Transverse colon (tissue), 4 donors: ENCODE measurements around the gene GNAL. TPM values are rescaled to one million over a fixed set of nuclear protein-coding genes. Genes with fewer than 3 reads are reported as not detected.
"Not testable (repeated sequence)": the region's sequence is repeated elsewhere in the genome, so short reads cannot be mapped to it uniquely, and the experiment has no call there.

ENCODE experiments used
- DNase-seq: peaks from one replicate; pipeline ENCODE4 v3.0.0-alpha.2; 2019
- H3K27ac ChIP-seq, 4 donors: fragments of 200-600 bp; sonication (generic); 2 replicates each; pipeline ENCODE4 v1.5.1; 2016 to 2018; ENCODE audit warnings: inconsistent platforms in 4 of 4
- H3K27me3 ChIP-seq: fragments of 200-600 bp; sonication (generic); 2 replicates; pipeline ENCODE4 v1.5.1; 2017; ENCODE audit warnings: inconsistent platforms
- H3K36me3 ChIP-seq, 4 donors: fragments of 200-600 bp; sonication (generic); 2 replicates each; pipeline ENCODE4 v1.5.1; 2017 to 2019; ENCODE audit warnings: inconsistent platforms in 4 of 4
- H3K4me1 ChIP-seq, 4 donors: fragments of 200-600 bp; sonication (generic); 2 replicates each; pipeline ENCODE4 v1.5.1; 2017 to 2020; ENCODE audit warnings: inconsistent platforms in 4 of 4
- H3K4me3 ChIP-seq, 4 donors: fragments of 200-600 bp; sonication (generic); 1 replicate in 1 of 4; 2 replicates in 3 of 4; pipeline versions ENCODE4 v1.5.1 to v1.6.1; 2017 to 2019; ENCODE audit warnings: inconsistent platforms in 4 of 4
- H3K9me3 ChIP-seq, 2 donors: fragments of 200-600 bp; sonication (generic); 2 replicates each; pipeline ENCODE4 v1.5.1; 2017 to 2019; ENCODE audit warnings: inconsistent platforms in 2 of 2
- EP300 ChIP-seq: sonication (generic); formaldehyde crosslinking; IDR thresholded peaks from one replicate; pipeline ENCODE4 v1.6.1; 2017; ENCODE audit warnings: antibody characterized with exemption, low read depth
- POLR2A ChIP-seq: fragments of 450-650 bp; IDR thresholded peaks from one replicate; pipeline ENCODE4 v1.6.1; 2016; ENCODE audit warnings: antibody characterized with exemption, mild to moderate bottlenecking, moderate library complexity
- POLR2AphosphoS5 ChIP-seq, 3 donors: sonication (generic); formaldehyde crosslinking; IDR thresholded peaks; one replicate each; pipeline ENCODE4 v1.6.1; 2016; ENCODE audit warnings: antibody characterized with exemption in 3 of 3
- WGBS, 2 donors: methylation state at CpG; one replicate each; pipeline ENCODE4 v1.1.5; 2018; ENCODE audit warnings: low coverage in 1 of 2; 5-methylcytosine and 5-hydroxymethylcytosine counted together
- in situ Hi-C, 4 donors: fragments of 200-750 bp; cut with MboI; loops; one replicate each; pipeline versions ENCODE4 v1.15.0 to v1.15.1; 2017; ENCODE audit warnings: low sequenced_read_pairs in 3 of 4, low pct_ligation_motif_present in 1 of 4, low pct_unique_long_range_greater_than_20kb in 1 of 4
- intact Hi-C: fragments of 100-400 bp; cut with DNase I; formaldehyde crosslinking; loops from one replicate; pipeline ENCODE4 v1.15.1; 2023; ENCODE audit warnings: low total_unique reads
- total RNA-seq, 4 donors: library from RNA; depleted of rRNA; stranded (reverse); fragments of >200 nt; gene quantifications; one replicate each; pipeline ENCODE4 v1.1.0, GENCODE V29; 2016
- TF ChIP-seq, protein P1 (sequence below), 5 experiments: fragments of 200-600 bp in 3 of 5; fragments of 450-650 bp in 2 of 5; sonication (generic) in 3 of 5; IDR thresholded peaks; 1 replicate in 2 of 5; 2 replicates in 3 of 5; pipeline ENCODE4 v1.5.1; 2016 to 2017; ENCODE audit warnings: antibody characterized with exemption in 5 of 5, inconsistent platforms in 3 of 5, mild to moderate bottlenecking in 2 of 5, moderate library complexity in 1 of 5

GNAL gene
- total RNA-seq, 4 donors from 2014 or later: 2.9 to 7.4 (median 7.2) TPM

DNA sequence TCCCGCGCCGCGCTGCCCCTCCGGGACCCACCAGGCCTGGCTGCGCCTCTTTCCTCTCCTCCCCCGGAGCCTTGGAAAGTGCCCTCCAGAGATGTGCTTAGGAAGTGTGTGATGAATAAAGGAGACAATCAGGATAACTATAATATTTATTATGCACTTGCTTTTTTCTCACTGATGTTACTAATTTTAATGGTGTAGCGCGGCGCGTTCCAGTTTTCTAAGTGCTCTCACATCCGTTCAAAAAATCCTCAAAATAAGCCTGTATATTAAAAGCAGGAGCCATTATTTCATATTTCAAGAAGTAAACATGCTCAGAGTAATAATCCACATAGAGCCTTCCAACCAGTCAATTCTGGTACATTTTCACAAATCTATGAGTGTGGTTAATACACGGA is 220.0 kb downstream of the GNAL start:
- Histone ChIP-seq H3K9me3 (no peaks in the 10 kb centered on the region), H3K4me1 (peaks cover 0 to 26% (median 10%) of the 10 kb centered on the region in 4 donors), H3K36me3 (no peaks in the 10 kb centered on the region), H3K27me3 (no peaks in the 10 kb centered on the region), H3K27ac (peak overlapping the region; percentile 97 to 100 (median 98)), H3K4me3 (peak overlapping the region; percentile 79 to 84 (median 80))
- WGBS, 2 donors: 4% methylated on average over 7 to 13 of the region's 13 CpGs
- intact Hi-C loops (loop anchor here (2.0 to 5.0 kb wide), 2 partner anchors 52 to 72 kb away; partner anchors contain the start of gene IMPA2), in situ Hi-C loops (no loop called here)
- no peak for DNase-seq
- TF ChIP-seq POLR2A: no peak

DNA sequence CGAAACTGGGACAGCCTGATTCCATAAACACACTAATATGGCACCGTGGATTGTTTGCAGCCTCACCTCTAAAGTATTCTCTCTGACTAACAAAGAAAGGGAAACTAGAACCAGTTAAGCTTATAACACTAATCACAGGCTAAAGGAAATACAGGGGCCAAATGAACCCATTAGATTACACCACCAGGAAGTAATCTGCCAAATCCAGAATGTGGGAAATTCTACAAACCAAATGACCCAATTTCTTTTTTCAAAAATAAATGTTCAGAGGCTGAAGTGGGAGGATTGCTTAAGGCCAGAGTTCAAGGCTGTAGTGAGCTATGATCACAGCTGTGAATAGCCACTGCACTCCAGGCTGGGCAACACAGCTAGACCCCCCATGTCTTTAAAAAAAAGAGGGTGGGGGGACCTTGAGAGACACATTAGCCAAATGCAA is 220.5 kb downstream of the GNAL start:
- no peaks in the 10 kb centered on the region for H3K27me3 ChIP-seq
- no peak for DNase-seq
- H3K27ac ChIP-seq: peak overlapping the region; percentile 97 to 100 (median 98)
- intact Hi-C loops: loop anchor here (2.0 to 5.0 kb wide), 2 partner anchors 52 to 71 kb away; partner anchors contain the start of gene IMPA2
- TF ChIP-seq, protein P1, sequence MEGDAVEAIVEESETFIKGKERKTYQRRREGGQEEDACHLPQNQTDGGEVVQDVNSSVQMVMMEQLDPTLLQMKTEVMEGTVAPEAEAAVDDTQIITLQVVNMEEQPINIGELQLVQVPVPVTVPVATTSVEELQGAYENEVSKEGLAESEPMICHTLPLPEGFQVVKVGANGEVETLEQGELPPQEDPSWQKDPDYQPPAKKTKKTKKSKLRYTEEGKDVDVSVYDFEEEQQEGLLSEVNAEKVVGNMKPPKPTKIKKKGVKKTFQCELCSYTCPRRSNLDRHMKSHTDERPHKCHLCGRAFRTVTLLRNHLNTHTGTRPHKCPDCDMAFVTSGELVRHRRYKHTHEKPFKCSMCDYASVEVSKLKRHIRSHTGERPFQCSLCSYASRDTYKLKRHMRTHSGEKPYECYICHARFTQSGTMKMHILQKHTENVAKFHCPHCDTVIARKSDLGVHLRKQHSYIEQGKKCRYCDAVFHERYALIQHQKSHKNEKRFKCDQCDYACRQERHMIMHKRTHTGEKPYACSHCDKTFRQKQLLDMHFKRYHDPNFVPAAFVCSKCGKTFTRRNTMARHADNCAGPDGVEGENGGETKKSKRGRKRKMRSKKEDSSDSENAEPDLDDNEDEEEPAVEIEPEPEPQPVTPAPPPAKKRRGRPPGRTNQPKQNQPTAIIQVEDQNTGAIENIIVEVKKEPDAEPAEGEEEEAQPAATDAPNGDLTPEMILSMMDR (IDR thresholded peaks at IDR 0.05): no peak
- TF ChIP-seq EP300: no peak
- TF ChIP-seq POLR2A: peak; percentile 63
- peak; percentile 34 to 83 (median 79) for TF ChIP-seq POLR2AphosphoS5 (IDR thresholded peaks at IDR 0.05)
- no peaks in the 10 kb centered on the region for H3K36me3 ChIP-seq
- in situ Hi-C loops: no loop called here
- peak overlapping the region in 3 of 4 donors; percentile 79 to 82 (median 79) for H3K4me3 ChIP-seq
- WGBS, 2 donors: 24 to 29% methylated on average over 2 of the region's 2 CpGs
- H3K9me3 ChIP-seq: no peaks in the 10 kb centered on the region
- H3K4me1 ChIP-seq: peaks cover 0 to 26% (median 10%) of the 10 kb centered on the region in 4 donors

DNA sequence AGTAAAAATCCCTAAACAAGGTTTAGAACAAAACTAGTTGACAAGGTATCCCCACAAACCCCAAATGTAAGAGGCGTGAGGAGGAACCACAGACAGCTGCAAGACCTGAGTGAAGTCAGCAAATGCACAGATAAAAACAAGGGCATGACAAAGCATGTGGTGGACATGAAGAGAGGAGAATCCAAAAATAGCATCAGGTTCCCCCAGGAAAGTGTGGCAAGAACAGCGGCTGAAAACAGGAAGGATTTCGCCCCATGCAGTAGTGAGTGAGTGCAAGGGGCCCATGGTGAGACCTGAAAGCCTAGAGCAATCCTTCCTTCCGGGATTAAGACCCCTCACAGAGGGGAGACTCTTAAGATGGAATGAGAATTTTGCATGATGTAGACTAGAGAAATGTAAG is 227.8 kb downstream of the GNAL start:
- H3K27me3 ChIP-seq, DNase-seq, H3K4me3 ChIP-seq, intact Hi-C loops, H3K9me3 ChIP-seq, H3K4me1 ChIP-seq, H3K36me3 ChIP-seq, H3K27ac ChIP-seq: not testable (repeated sequence)
- in situ Hi-C loops: loop anchor here in 1 of 4 donors (5.0 kb wide), 1 partner anchor 1320 kb away; no protein-coding TSS in a partner anchor
- 35 to 57% methylated on average over 4 of the region's 4 CpGs for WGBS, 2 donors

DNA sequence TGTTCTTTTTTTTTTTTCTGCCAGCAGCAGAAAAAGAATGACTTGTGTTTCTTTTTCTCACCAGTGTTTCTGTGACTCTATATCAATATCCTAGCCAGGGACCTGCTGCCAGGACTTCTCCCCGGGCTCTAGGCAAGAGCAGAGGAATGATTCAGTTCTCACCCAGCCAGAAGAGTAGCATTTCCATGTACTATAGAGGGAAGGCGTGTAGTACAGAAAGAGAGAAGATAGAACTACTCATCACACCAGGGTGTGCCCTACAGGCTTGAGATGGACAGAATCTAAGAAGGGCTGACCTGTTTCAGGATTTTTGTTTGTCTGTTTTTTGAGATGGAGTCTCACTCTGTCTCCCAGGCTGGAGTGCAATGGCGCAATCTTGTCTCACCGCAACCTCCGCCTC is 230.5 kb downstream of the GNAL start:
- H3K9me3 ChIP-seq, H3K36me3 ChIP-seq, H3K4me1 ChIP-seq, H3K27me3 ChIP-seq, intact Hi-C loops, DNase-seq, H3K4me3 ChIP-seq, H3K27ac ChIP-seq: not testable (repeated sequence)
- WGBS, 2 donors: 86% methylated on average over 5 of the region's 5 CpGs; no CpG with 5 or more reads in 1 of the 2 donors
- in situ Hi-C loops: loop anchor here in 1 of 4 donors (5.0 kb wide), 1 partner anchor 1322 kb away; no protein-coding TSS in a partner anchor

DNA sequence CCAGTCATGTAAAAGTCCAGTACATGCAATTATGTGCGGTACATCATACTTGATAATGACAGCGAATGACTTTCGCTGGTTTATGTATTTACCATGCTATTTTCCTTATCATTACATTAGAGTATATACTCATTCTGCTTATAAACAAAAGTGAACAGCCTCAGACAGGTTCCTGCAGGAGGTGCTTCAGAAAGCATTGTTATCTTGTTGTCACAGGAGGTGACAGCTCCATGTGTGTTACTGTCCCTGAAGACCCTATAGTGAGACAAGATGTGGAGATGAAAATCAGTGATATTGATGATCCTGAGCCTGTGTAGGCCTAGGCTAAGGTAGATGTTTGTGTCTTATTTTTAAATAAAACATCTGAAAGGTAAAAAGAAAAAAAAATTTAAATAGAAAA is 234.4 kb downstream of the GNAL start:
- intact Hi-C loops: no loop called here

More for the DNA sequence above, 234.4 kb downstream of the GNAL start:
- DNase-seq: no peak
- H3K9me3 ChIP-seq: no peaks in the 10 kb centered on the region
- in situ Hi-C loops: no loop called here
- H3K27ac ChIP-seq: no peak overlapping the region
- no peak overlapping the region for H3K4me3 ChIP-seq
- 79 to 94% methylated on average over 3 of the region's 3 CpGs for WGBS, 2 donors
- H3K4me1 ChIP-seq: peaks cover 0 to 5% (median 2%) of the 10 kb centered on the region in 4 donors
- TF ChIP-seq, protein P1 (IDR thresholded peaks at IDR 0.05): no peak
- TF ChIP-seq POLR2A (no peak), EP300 (no peak), POLR2AphosphoS5 (IDR thresholded peaks at IDR 0.05) (no peak)
- H3K27me3 ChIP-seq: no peaks in the 10 kb centered on the region
- H3K36me3 ChIP-seq: no peaks in the 10 kb centered on the region
